HG02885 (cell line): ENCODE results near the gene KLHDC4.
"Not testable (repeated sequence)": the region's sequence is repeated elsewhere in the genome, so short reads cannot be mapped to it uniquely, and the experiment has no call there.

Experiments used
- ATAC-seq: cut with Tn5 transposase; IDR thresholded peaks from one replicate; pipeline ENCODE4 v1.9.1; 2021; ENCODE audit warnings: mild to moderate bottlenecking; ENCODE audit not compliant: unreplicated experiment, poor library complexity

The KLHDC4 gene

GRCh38 chr16:87747626-87748414 is 18.0 kb downstream of the KLHDC4 start:
- ATAC-seq, result no peak

- no peak for ATAC-seq
These were observed 19.6 kb downstream of the KLHDC4 start for GRCh38 chr16:87746178-87746577.

GRCh38 chr16:87744750-87745514 is 20.9 kb downstream of the KLHDC4 start:
- ATAC-seq, result no peak

- no peak for ATAC-seq
These were observed 22.9 kb downstream of the KLHDC4 start for GRCh38 chr16:87742781-87743490.

GRCh38 chr16:87741700-87742415 is 23.9 kb downstream of the KLHDC4 start:
- no peak for ATAC-seq

GRCh38 chr16:87740909-87741424 is 24.8 kb downstream of the KLHDC4 start:
- ATAC-seq, result no peak

- ATAC-seq, result no peak
These were observed 25.3 kb downstream of the KLHDC4 start for GRCh38 chr16:87740441-87740840.

- no peak for ATAC-seq
These were observed 26.0 kb downstream of the KLHDC4 start for GRCh38 chr16:87739801-87740200.

GRCh38 chr16:87736008-87736382 is 29.8 kb downstream of the KLHDC4 start:
- no peak for ATAC-seq

- no peak for ATAC-seq
These were observed 30.3 kb downstream of the KLHDC4 start for GRCh38 chr16:87735270-87736007.

- no peak for ATAC-seq
These were observed 31.1 kb downstream of the KLHDC4 start for GRCh38 chr16:87734644-87735043.

- ATAC-seq, result no peak
These were observed 32.6 kb downstream of the KLHDC4 start for GRCh38 chr16:87733190-87733589.

GRCh38 chr16:87731607-87732006 is 34.2 kb downstream of the KLHDC4 start:
- ATAC-seq, result no peak

- ATAC-seq, result no peak
These were observed 36.4 kb downstream of the KLHDC4 start for GRCh38 chr16:87729266-87729954.

- no peak for ATAC-seq
These were observed 37.8 kb downstream of the KLHDC4 start for GRCh38 chr16:87728026-87728425.

- no peak for ATAC-seq
These were observed 38.4 kb downstream of the KLHDC4 start for GRCh38 chr16:87727346-87727745.

GRCh38 chr16:87726577-87726976 is 39.2 kb downstream of the KLHDC4 start:
- ATAC-seq, result not testable (repeated sequence)

GRCh38 chr16:87725596-87726235 is 40.1 kb downstream of the KLHDC4 start:
- no peak for ATAC-seq
